Measurements from ENCODE around the gene KIAA1958. TPM values are rescaled to one million over a fixed set of nuclear protein-coding genes. Genes with fewer than 3 reads are reported as not detected.

KIAA1958 gene
- total and polyA plus RNA-seq, 4 donors, result 0.99 to 7.1 (median 3.3) TPM

DNA sequence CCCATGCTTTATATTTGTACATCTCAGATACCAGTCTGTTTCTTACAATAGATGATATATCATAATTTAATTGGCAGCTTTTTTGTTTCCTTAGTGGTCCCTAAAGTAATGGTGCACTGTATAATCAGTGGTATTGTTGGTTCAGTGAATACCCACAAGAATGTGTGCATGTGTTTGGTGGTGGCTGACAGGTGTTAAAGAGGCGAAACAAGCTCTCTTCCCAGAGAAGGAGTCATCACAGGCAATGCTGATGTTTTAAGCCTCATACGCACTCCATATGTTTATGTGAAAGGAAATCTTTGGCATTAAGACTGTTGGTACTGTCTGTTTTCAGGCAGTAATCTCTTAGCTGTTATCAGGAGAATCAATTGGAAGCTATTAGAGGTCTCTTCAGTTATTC lies 49.2 kb upstream of the KIAA1958 start:
- Histone ChIP-seq H3K4me1 (ENCODE audit: control insufficient read depth in 4 of 4, insufficient read depth in 4 of 4, low read length in 3 of 4) (no peaks in the 10 kb centered on the region), H3K9me3 (ENCODE audit: control insufficient read depth in 4 of 4, low read length in 3 of 4) (no peaks in the 10 kb centered on the region), H3K4me3 (ENCODE audit: low read depth in 1 of 3, low read length in 3 of 3) (no peak overlapping the region), H3K9ac (ENCODE audit: low read depth in 1 of 2, low read length in 2 of 2) (no peak overlapping the region), H3K27ac (ENCODE audit: low read depth in 1 of 2, low read length in 2 of 2) (no peak overlapping the region), H3K36me3 (ENCODE audit: control insufficient read depth in 4 of 4, insufficient read depth in 3 of 4, low read depth in 1 of 4, low read length in 3 of 4) (peaks cover 2 to 14% (median 12%) of the 10 kb centered on the region in 4 donors), H3K27me3 (ENCODE audit: control insufficient read depth in 4 of 4, insufficient read depth in 4 of 4, low read length in 3 of 4) (no peaks in the 10 kb centered on the region)
- no peak for TF ChIP-seq FOXA2 (IDR thresholded peaks at IDR 0.05)
- no peak for TF ChIP-seq RAD21 (IDR thresholded peaks at IDR 0.05)
- no peak for TF ChIP-seq CTCF (IDR thresholded peaks at IDR 0.05; ENCODE audit: low read depth, low read length, missing input control)
- DNase-seq (ENCODE audit: low spot score), result no peak
- 98% methylated on average over 2 of the region's 2 CpGs for WGBS

DNA sequence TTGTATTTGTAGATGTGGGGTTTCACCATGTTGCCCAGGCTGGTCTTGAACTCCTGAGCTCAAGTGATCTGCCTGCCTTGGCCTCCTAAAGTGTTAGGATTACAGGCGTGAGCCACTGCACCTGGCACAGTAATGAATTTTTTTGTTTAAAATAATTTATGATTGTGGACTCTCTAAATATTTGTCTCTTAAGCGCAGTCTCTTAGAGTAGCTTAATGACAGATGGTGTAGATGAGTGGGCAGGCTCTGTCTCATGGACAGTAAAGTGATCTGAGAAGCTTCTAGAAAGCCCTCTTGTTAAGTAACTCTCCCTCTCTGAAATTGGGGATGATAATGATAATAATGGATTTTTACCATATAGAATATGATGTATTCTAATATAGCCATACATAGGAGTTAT lies 47.5 kb upstream of the KIAA1958 start:
- no peaks in the 10 kb centered on the region for H3K4me1 ChIP-seq (ENCODE audit: control insufficient read depth in 4 of 4, insufficient read depth in 4 of 4, low read length in 3 of 4)
- no peak for TF ChIP-seq REST (IDR thresholded peaks at IDR 0.05)
- TF ChIP-seq YY1 (IDR thresholded peaks at IDR 0.05), result no peak
- TF ChIP-seq, protein P1, sequence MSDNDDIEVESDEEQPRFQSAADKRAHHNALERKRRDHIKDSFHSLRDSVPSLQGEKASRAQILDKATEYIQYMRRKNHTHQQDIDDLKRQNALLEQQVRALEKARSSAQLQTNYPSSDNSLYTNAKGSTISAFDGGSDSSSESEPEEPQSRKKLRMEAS (IDR thresholded peaks at IDR 0.05), result no peak
- TF ChIP-seq CTCF (IDR thresholded peaks at IDR 0.05; ENCODE audit: low read depth, low read length, missing input control), result no peak
- TF ChIP-seq RAD21 (IDR thresholded peaks at IDR 0.05), result no peak
- no peak for TF ChIP-seq FOXA2 (IDR thresholded peaks at IDR 0.05)
- TF ChIP-seq RXRA (IDR thresholded peaks at IDR 0.05), result no peak
- no peak for TF ChIP-seq JUND (IDR thresholded peaks at IDR 0.05)
- no peak overlapping the region for H3K27ac ChIP-seq (ENCODE audit: low read depth in 1 of 2, low read length in 2 of 2)
- peaks cover 2 to 18% (median 12%) of the 10 kb centered on the region in 4 donors for H3K36me3 ChIP-seq (ENCODE audit: control insufficient read depth in 4 of 4, insufficient read depth in 3 of 4, low read depth in 1 of 4, low read length in 3 of 4)
- WGBS, result 97% methylated on average over 2 of the region's 2 CpGs
- H3K9me3 ChIP-seq (ENCODE audit: control insufficient read depth in 4 of 4, low read length in 3 of 4), result no peaks in the 10 kb centered on the region
- H3K9ac ChIP-seq (ENCODE audit: low read depth in 1 of 2, low read length in 2 of 2), result no peak overlapping the region
- H3K27me3 ChIP-seq (ENCODE audit: control insufficient read depth in 4 of 4, insufficient read depth in 4 of 4, low read length in 3 of 4), result no peaks in the 10 kb centered on the region
- DNase-seq (ENCODE audit: low spot score), result no peak
- H3K4me3 ChIP-seq (ENCODE audit: low read depth in 1 of 3, low read length in 3 of 3), result no peak overlapping the region

GRCh38 chr9:112439825-112440224 lies 46.8 kb upstream of the KIAA1958 start:
- Histone ChIP-seq H3K4me3 (ENCODE audit: low read depth in 1 of 3, low read length in 3 of 3) (no peak overlapping the region), H3K36me3 (ENCODE audit: control insufficient read depth in 4 of 4, insufficient read depth in 3 of 4, low read depth in 1 of 4, low read length in 3 of 4) (peaks cover 4 to 19% (median 12%) of the 10 kb centered on the region in 4 donors), H3K4me1 (ENCODE audit: control insufficient read depth in 4 of 4, insufficient read depth in 4 of 4, low read length in 3 of 4) (no peaks in the 10 kb centered on the region), H3K9me3 (ENCODE audit: control insufficient read depth in 4 of 4, low read length in 3 of 4) (no peaks in the 10 kb centered on the region), H3K9ac (ENCODE audit: low read depth in 1 of 2, low read length in 2 of 2) (no peak overlapping the region), H3K27me3 (ENCODE audit: control insufficient read depth in 4 of 4, insufficient read depth in 4 of 4, low read length in 3 of 4) (no peaks in the 10 kb centered on the region), H3K27ac (ENCODE audit: low read depth in 1 of 2, low read length in 2 of 2) (no peak overlapping the region)
- no peak for DNase-seq (ENCODE audit: low spot score)
- WGBS, result 93% methylated on average over 2 of the region's 2 CpGs
- TF ChIP-seq ZBTB33 (IDR thresholded peaks at IDR 0.05), result no peak
- no peak for TF ChIP-seq CTCF (IDR thresholded peaks at IDR 0.05; ENCODE audit: low read depth, low read length, missing input control)
- TF ChIP-seq REST (IDR thresholded peaks at IDR 0.05), result no peak

Data from liver (tissue), 9 donors.